NB4 (cell line): ENCODE data around the gene MAPK8IP2.

Experiments
- MAX ChIP-seq: IDR thresholded peaks from 2 replicates; pipeline ENCODE4 v1.6.1; 2011; ENCODE audit warnings: low read depth, low read length
- MYC ChIP-seq: IDR thresholded peaks from 2 replicates; pipeline ENCODE4 v1.6.1; 2011; ENCODE audit warnings: low read depth, low read length
- POLR2A ChIP-seq: IDR thresholded peaks from 2 replicates; pipeline ENCODE4 v1.6.1; 2011; ENCODE audit warnings: mild to moderate bottlenecking; ENCODE audit not compliant: insufficient read length; ENCODE audit errors: extremely low read depth
- TF ChIP-seq, protein P1 (sequence below): IDR thresholded peaks from one replicate; pipeline ENCODE4 v1.5.1; 2012; ENCODE audit warnings: low read depth, low read length

- TF ChIP-seq, protein P1, sequence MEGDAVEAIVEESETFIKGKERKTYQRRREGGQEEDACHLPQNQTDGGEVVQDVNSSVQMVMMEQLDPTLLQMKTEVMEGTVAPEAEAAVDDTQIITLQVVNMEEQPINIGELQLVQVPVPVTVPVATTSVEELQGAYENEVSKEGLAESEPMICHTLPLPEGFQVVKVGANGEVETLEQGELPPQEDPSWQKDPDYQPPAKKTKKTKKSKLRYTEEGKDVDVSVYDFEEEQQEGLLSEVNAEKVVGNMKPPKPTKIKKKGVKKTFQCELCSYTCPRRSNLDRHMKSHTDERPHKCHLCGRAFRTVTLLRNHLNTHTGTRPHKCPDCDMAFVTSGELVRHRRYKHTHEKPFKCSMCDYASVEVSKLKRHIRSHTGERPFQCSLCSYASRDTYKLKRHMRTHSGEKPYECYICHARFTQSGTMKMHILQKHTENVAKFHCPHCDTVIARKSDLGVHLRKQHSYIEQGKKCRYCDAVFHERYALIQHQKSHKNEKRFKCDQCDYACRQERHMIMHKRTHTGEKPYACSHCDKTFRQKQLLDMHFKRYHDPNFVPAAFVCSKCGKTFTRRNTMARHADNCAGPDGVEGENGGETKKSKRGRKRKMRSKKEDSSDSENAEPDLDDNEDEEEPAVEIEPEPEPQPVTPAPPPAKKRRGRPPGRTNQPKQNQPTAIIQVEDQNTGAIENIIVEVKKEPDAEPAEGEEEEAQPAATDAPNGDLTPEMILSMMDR: no peak
- no peak for TF ChIP-seq POLR2A
- TF ChIP-seq MYC: no peak
- no peak for TF ChIP-seq MAX
Measured at GRCh38 chr22:50603511-50604255, 3.1 kb downstream of the MAPK8IP2 start.
